ENCODE results near the gene AK2.

GRCh38 chr1:33070628-33071027 is 33.9 kb upstream of the AK2 start:
- TF ChIP-seq, protein P1, sequence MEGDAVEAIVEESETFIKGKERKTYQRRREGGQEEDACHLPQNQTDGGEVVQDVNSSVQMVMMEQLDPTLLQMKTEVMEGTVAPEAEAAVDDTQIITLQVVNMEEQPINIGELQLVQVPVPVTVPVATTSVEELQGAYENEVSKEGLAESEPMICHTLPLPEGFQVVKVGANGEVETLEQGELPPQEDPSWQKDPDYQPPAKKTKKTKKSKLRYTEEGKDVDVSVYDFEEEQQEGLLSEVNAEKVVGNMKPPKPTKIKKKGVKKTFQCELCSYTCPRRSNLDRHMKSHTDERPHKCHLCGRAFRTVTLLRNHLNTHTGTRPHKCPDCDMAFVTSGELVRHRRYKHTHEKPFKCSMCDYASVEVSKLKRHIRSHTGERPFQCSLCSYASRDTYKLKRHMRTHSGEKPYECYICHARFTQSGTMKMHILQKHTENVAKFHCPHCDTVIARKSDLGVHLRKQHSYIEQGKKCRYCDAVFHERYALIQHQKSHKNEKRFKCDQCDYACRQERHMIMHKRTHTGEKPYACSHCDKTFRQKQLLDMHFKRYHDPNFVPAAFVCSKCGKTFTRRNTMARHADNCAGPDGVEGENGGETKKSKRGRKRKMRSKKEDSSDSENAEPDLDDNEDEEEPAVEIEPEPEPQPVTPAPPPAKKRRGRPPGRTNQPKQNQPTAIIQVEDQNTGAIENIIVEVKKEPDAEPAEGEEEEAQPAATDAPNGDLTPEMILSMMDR (IDR thresholded peaks at IDR 0.05; ENCODE audit: low read depth, low read length, missing input control): no peak
- TF ChIP-seq SP1 (IDR thresholded peaks at IDR 0.05) (no peak), GABPA (IDR thresholded peaks at IDR 0.05 in 1 of 2, conservative IDR thresholded peaks at IDR 0.05 in 1 of 2) (no peak)
